ENCODE measurements around the gene UBLCP1. TPM values are rescaled to one million over a fixed set of nuclear protein-coding genes. Genes with fewer than 3 reads are reported as not detected.
"Not testable (repeated sequence)": the region's sequence is repeated elsewhere in the genome, so short reads cannot be mapped to it uniquely, and the experiment has no call there.

UBLCP1 gene
- total and polyA plus RNA-seq, 2 experiments from 2014 or later, result 19.3 to 28.9 TPM

DNA sequence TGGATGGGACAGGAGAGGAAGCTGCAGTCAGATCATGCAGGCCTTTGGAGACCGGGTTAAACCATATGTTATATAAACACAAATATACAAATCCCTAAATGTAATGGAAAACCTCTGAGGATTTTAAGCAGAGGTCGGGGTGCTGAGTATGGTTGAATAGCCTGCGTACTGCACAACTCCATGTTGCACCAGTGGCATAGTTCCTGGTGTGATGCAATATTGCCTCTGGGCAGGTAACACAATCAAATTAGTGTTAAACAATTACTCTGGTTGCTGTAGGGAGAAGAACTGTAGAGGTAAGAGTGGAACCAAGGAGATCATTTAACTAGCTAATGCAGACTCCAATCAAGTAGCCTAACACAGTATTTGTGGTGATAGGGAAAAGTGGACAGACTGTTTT lies 32.4 kb upstream of the UBLCP1 start:
- H3K9me3 ChIP-seq (ENCODE audit: low read depth), result no peaks in the 10 kb centered on the region
- H3K27me3 ChIP-seq, result no peaks in the 10 kb centered on the region
- H3K27ac ChIP-seq, result no peak overlapping the region
- WGBS (ENCODE audit: low lambda C conversion rate, missing lambda C conversion rate), result 77% methylated on average over 3 of the region's 3 CpGs
- no peaks in the 10 kb centered on the region for H3K79me2 ChIP-seq
- no peak for DNase-seq (ENCODE audit: low spot score)
- no peak overlapping the region for H3K4me2 ChIP-seq
- H3K4me1 ChIP-seq (ENCODE audit: insufficient read depth), result no peaks in the 10 kb centered on the region
- H2AFZ ChIP-seq, result no peak overlapping the region
- no peak for TF ChIP-seq EZH2 (IDR thresholded peaks at IDR 0.05; ENCODE audit: borderline replicate concordance)
- TF ChIP-seq EZH2phosphoT487 (IDR thresholded peaks at IDR 0.05; ENCODE audit: low read depth, severe bottlenecking, unreplicated experiment), result no peak
- TF ChIP-seq, protein P1, sequence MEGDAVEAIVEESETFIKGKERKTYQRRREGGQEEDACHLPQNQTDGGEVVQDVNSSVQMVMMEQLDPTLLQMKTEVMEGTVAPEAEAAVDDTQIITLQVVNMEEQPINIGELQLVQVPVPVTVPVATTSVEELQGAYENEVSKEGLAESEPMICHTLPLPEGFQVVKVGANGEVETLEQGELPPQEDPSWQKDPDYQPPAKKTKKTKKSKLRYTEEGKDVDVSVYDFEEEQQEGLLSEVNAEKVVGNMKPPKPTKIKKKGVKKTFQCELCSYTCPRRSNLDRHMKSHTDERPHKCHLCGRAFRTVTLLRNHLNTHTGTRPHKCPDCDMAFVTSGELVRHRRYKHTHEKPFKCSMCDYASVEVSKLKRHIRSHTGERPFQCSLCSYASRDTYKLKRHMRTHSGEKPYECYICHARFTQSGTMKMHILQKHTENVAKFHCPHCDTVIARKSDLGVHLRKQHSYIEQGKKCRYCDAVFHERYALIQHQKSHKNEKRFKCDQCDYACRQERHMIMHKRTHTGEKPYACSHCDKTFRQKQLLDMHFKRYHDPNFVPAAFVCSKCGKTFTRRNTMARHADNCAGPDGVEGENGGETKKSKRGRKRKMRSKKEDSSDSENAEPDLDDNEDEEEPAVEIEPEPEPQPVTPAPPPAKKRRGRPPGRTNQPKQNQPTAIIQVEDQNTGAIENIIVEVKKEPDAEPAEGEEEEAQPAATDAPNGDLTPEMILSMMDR (IDR thresholded peaks at IDR 0.05; ENCODE audit: poor library complexity), result no peak
- H3K9me2 ChIP-seq (replicated peaks; ENCODE audit: insufficient read depth), result no peaks in the 10 kb centered on the region
- H3K36me3 ChIP-seq (replicated peaks; ENCODE audit: insufficient read depth, low read depth), result no peaks in the 10 kb centered on the region
- no peaks in the 10 kb centered on the region for H4K20me1 ChIP-seq (ENCODE audit: insufficient read depth, poor library complexity, severe bottlenecking)
- no peak overlapping the region for H3K4me3 ChIP-seq

DNA sequence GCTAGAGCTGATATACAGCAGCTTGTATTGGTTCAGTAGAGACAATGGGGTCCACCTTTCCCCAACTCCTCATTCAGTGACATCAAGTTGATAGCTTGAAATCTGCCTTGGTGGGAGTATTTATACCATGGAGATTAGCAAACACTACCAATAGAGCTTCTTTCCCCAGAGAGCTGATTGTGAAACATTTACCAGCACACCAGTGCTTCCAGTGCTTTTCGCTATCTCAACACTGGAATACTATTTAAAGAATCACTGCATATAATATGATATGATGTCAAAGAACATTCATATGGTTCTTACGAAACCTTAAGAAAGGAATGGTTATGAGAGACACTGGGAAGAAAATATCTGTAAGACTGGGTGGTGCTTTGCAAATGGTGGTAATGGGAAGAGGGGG lies 31.9 kb upstream of the UBLCP1 start:
- Histone ChIP-seq H2AFZ (no peak overlapping the region), H3K27ac (no peak overlapping the region)
- TF ChIP-seq, protein P1 (IDR thresholded peaks at IDR 0.05; ENCODE audit: poor library complexity), result no peak

DNA sequence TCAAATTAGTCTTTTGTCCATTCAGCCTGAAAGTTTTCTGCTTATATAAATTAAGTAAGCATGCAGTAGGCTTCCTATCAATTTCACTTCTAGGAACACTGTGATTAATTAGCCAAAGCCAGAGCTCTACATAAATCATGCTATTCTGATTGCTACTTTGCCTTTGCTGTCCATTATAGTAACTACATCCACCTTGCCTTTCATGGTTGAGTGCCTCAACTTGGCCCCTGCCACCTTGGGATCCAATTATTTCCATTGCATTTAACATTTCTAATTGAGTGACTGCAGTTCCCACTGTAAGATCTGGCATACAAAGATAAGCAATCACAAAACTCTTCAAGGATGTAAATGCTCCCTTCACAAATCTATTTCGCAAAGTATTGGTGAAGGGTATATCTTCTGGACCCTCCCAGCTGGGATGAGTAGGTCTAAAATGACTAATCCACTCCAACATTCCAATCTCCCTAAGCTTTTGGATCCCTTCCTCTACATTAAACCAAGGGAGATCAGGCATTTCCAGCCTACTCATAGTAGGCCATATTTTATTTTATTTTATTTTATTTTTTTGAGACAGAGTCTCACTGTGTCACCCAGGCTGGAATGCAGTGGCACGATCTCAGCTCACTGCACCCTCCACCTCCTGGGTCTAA lies 27.1 kb upstream of the UBLCP1 start:
- H3K4me3 ChIP-seq; H3K36me3 ChIP-seq (replicated peaks; ENCODE audit: insufficient read depth, low read depth); DNase-seq (ENCODE audit: low spot score); H3K4me2 ChIP-seq; H3K9me3 ChIP-seq (ENCODE audit: low read depth); H3K9me2 ChIP-seq (replicated peaks; ENCODE audit: insufficient read depth); H3K27me3 ChIP-seq; H3K79me2 ChIP-seq; H2AFZ ChIP-seq; H4K20me1 ChIP-seq (ENCODE audit: insufficient read depth, poor library complexity, severe bottlenecking); H3K27ac ChIP-seq; H3K4me1 ChIP-seq (ENCODE audit: insufficient read depth): not testable (repeated sequence)
- 88% methylated on average over 2 of the region's 2 CpGs for WGBS (ENCODE audit: low lambda C conversion rate, missing lambda C conversion rate)

More for the DNA sequence above, 31.9 kb upstream of the UBLCP1 start:
- H3K9me2 ChIP-seq (replicated peaks; ENCODE audit: insufficient read depth), result no peaks in the 10 kb centered on the region
- H4K20me1 ChIP-seq (ENCODE audit: insufficient read depth, poor library complexity, severe bottlenecking), result no peaks in the 10 kb centered on the region
- H3K4me3 ChIP-seq, result no peak overlapping the region
- no peaks in the 10 kb centered on the region for H3K4me1 ChIP-seq (ENCODE audit: insufficient read depth)
- H3K4me2 ChIP-seq, result no peak overlapping the region
- H3K79me2 ChIP-seq, result no peaks in the 10 kb centered on the region
- no peak for DNase-seq (ENCODE audit: low spot score)
- no peaks in the 10 kb centered on the region for H3K36me3 ChIP-seq (replicated peaks; ENCODE audit: insufficient read depth, low read depth)
- H3K9me3 ChIP-seq (ENCODE audit: low read depth), result no peaks in the 10 kb centered on the region
- no peaks in the 10 kb centered on the region for H3K27me3 ChIP-seq
- WGBS (ENCODE audit: low lambda C conversion rate, missing lambda C conversion rate), result 83% methylated on average over 2 of the region's 2 CpGs

DNA sequence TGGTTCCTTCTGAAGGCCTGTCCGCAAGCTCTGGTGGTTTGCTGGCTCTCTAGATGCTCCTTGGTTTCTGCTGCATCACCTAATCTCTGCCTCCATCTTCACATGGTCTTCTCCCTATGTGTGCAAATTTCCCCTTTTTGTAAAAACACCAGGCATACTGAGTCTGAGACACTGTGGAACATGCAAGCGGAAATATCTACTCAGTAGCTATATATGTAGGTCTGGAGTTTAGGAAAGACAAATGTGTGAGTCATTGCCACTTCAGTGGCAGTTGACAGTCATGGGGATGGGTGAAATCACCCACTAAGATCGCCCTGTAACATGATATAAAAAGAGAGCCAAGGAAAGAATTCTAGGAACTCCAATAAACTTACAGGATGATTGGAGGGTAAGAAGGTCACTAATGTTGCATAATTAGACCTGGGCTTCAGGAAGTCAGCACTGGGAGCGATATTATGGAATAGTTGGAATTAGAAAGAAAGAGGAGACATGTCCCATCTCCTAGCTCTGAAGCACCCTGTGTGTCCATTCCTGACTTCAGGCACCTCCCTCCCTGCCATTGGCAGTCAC lies 22.7 kb upstream of the UBLCP1 start:
- Histone ChIP-seq H3K27me3 (no peaks in the 10 kb centered on the region), H3K4me1 (ENCODE audit: insufficient read depth) (no peaks in the 10 kb centered on the region), H4K20me1 (ENCODE audit: insufficient read depth, poor library complexity, severe bottlenecking) (no peaks in the 10 kb centered on the region), H2AFZ (no peak overlapping the region), H3K36me3 (replicated peaks; ENCODE audit: insufficient read depth, low read depth) (no peaks in the 10 kb centered on the region), H3K9me2 (replicated peaks; ENCODE audit: insufficient read depth) (no peaks in the 10 kb centered on the region), H3K79me2 (no peaks in the 10 kb centered on the region), H3K4me3 (no peak overlapping the region), H3K27ac (no peak overlapping the region), H3K4me2 (no peak overlapping the region), H3K9me3 (ENCODE audit: low read depth) (no peaks in the 10 kb centered on the region)
- no peak for TF ChIP-seq EZH2phosphoT487 (IDR thresholded peaks at IDR 0.05; ENCODE audit: low read depth, severe bottlenecking, unreplicated experiment)
- TF ChIP-seq, protein P1 (IDR thresholded peaks at IDR 0.05; ENCODE audit: poor library complexity), result no peak
- no peak for TF ChIP-seq EZH2 (IDR thresholded peaks at IDR 0.05; ENCODE audit: borderline replicate concordance)
- no peak for DNase-seq (ENCODE audit: low spot score)
- 72% methylated on average over 4 of the region's 4 CpGs for WGBS (ENCODE audit: low lambda C conversion rate, missing lambda C conversion rate)

All from hepatocyte (in vitro differentiated cells).